Breast epithelium (tissue), 3 donors: ENCODE data around the gene SPTBN2.

Source experiments
- POLR2A ChIP-seq: fragments of 450-650 bp; IDR thresholded peaks from one replicate; pipeline ENCODE4 v1.6.1; 2016; ENCODE audit warnings: antibody characterized with exemption, mild to moderate bottlenecking, moderate library complexity
- POLR2AphosphoS5 ChIP-seq, 3 donors: sonication (generic); formaldehyde crosslinking; IDR thresholded peaks; one replicate each; pipeline ENCODE4 v1.6.1; 2017; ENCODE audit warnings: antibody characterized with exemption in 3 of 3
- TF ChIP-seq, protein P1 (sequence below), 3 donors: fragments of 450-650 bp; IDR thresholded peaks; one replicate each; pipeline ENCODE4 v1.5.1; 2016 to 2017; ENCODE audit warnings: antibody characterized with exemption in 3 of 3, mild to moderate bottlenecking in 3 of 3, moderate library complexity in 3 of 3

DNA sequence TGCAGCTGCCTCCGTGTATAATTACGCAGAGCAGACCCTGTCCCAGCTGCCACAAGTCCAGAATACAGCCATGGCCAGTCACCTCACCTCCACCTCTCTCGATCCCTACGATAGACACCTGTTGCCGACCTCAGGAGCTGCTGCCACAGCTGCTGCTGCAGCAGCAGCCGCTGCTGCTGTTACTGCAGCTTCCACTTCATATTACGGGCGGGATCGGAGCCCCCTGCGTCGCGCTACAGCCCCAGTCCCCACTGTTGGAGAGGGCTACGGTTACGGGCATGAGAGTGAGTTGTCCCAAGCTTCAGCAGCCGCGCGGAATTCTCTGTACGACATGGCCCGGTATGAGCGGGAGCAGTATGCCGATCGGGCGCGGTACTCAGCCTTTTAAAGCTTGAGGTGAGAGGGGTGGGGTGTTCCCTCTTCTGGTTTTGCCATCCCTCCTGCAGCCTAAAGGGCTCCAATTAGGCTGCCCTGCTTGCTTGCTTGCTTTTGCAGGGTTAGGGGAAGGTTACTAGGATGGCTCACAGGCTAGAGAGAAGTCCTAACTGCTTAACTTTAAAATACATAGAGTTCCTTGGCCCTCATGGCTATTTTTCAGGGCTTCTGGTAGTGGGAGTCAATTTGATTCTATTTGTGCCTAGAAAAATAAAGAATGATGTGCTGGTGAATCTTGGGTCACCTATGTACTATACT is 85.1 kb downstream of the SPTBN2 start:
- TF ChIP-seq, protein P1, sequence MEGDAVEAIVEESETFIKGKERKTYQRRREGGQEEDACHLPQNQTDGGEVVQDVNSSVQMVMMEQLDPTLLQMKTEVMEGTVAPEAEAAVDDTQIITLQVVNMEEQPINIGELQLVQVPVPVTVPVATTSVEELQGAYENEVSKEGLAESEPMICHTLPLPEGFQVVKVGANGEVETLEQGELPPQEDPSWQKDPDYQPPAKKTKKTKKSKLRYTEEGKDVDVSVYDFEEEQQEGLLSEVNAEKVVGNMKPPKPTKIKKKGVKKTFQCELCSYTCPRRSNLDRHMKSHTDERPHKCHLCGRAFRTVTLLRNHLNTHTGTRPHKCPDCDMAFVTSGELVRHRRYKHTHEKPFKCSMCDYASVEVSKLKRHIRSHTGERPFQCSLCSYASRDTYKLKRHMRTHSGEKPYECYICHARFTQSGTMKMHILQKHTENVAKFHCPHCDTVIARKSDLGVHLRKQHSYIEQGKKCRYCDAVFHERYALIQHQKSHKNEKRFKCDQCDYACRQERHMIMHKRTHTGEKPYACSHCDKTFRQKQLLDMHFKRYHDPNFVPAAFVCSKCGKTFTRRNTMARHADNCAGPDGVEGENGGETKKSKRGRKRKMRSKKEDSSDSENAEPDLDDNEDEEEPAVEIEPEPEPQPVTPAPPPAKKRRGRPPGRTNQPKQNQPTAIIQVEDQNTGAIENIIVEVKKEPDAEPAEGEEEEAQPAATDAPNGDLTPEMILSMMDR (IDR thresholded peaks at IDR 0.05): no peak
- TF ChIP-seq POLR2AphosphoS5 (IDR thresholded peaks at IDR 0.05) (no peak), POLR2A (no peak)
